Measurements from ENCODE around the gene TLR9.

Gene TLR9

GRCh38 chr3:52211268-52211891 is 14.1 kb downstream of the TLR9 start:
- H3K4me3 ChIP-seq (ENCODE audit: low read length): no peak overlapping the region
- DNase-seq (ENCODE audit: low read depth): no peak

GRCh38 chr3:52210550-52211046 is 14.8 kb downstream of the TLR9 start:
- TF ChIP-seq CTCF (conservative IDR thresholded peaks at IDR 0.05; ENCODE audit: low read depth, low read length): no peak
- no peak overlapping the region for H3K4me3 ChIP-seq (ENCODE audit: low read length)
- DNase-seq (ENCODE audit: low read depth): no peak

More at GRCh38 chr3:52211268-52211891, 14.1 kb downstream of the TLR9 start:
- TF ChIP-seq CTCF (conservative IDR thresholded peaks at IDR 0.05; ENCODE audit: low read depth, low read length): no peak

- H3K4me3 ChIP-seq (ENCODE audit: low read length): no peak overlapping the region
- TF ChIP-seq CTCF (conservative IDR thresholded peaks at IDR 0.05; ENCODE audit: low read depth, low read length): no peak
- DNase-seq (ENCODE audit: low read depth): no peak
Observed at GRCh38 chr3:52210037-52210436, 15.4 kb downstream of the TLR9 start.

- TF ChIP-seq CTCF (conservative IDR thresholded peaks at IDR 0.05; ENCODE audit: low read depth, low read length): no peak
- DNase-seq (ENCODE audit: low read depth): no peak
- no peak overlapping the region for H3K4me3 ChIP-seq (ENCODE audit: low read length)
Observed at GRCh38 chr3:52208556-52208955, 16.9 kb downstream of the TLR9 start.

- peak; percentile 22 for DNase-seq (ENCODE audit: low read depth)
- H3K4me3 ChIP-seq (ENCODE audit: low read length): no peak overlapping the region
- TF ChIP-seq CTCF (conservative IDR thresholded peaks at IDR 0.05; ENCODE audit: low read depth, low read length): no peak
Observed at GRCh38 chr3:52205727-52206372, 19.6 kb downstream of the TLR9 start.

GRCh38 chr3:52204337-52205073 is 20.9 kb downstream of the TLR9 start:
- TF ChIP-seq CTCF (conservative IDR thresholded peaks at IDR 0.05; ENCODE audit: low read depth, low read length): no peak
- DNase-seq (ENCODE audit: low read depth): no peak
- no peak overlapping the region for H3K4me3 ChIP-seq (ENCODE audit: low read length)
